HCT116 (cell line): ENCODE measurements around the gene BAZ1B. TPM values are rescaled to one million over a fixed set of nuclear protein-coding genes. Genes with fewer than 3 reads are reported as not detected.

Experiments
- ATAC-seq: fragments of 200-7000 bp; cut with Tn5 transposase; 2 replicates; pipeline ENCODE4 v1.9.1; 2020; ENCODE audit warnings: mild to moderate bottlenecking, moderate library complexity
- BruUV-seq: library from RNA; stranded (reverse); fragments of 400-500 nt; replicated peaks from 2 replicates; lab custom pipeline; 2021; lab: Mats Ljungman, UMichigan
- CTCF ChIA-PET: fragments of 300-600 bp; sonication (Branson Sonifier 250); formaldehyde crosslinking; loops from one replicate; lab custom pipeline; 2021; ENCODE audit warnings: antibody characterized with exemption; lab: Charles Lee
- POLR2A ChIA-PET: fragments of 300-600, 350-600 bp; sonication (Branson Sonifier 250); formaldehyde crosslinking; loops from one replicate; lab custom pipeline; 2021; ENCODE audit warnings: antibody characterized with exemption; lab: Charles Lee
- RAD21 ChIA-PET, 2 experiments: fragments of 300-600 bp; sonication (Branson Sonifier 250); formaldehyde crosslinking; loops; one replicate each; lab custom pipeline; 2023; ENCODE audit warnings: low total read pairs in 2 of 2; ENCODE audit not compliant: uncharacterized antibody in 2 of 2, unreplicated experiment in 2 of 2, low non-redundant PET in 1 of 2; lab: Charles Lee
- DNase-seq: peaks from one replicate; pipeline ENCODE4 v3.0.0-alpha.2; 2010; ENCODE audit warnings: low read depth, low spot score
- H2AFZ ChIP-seq: fragments of 200-600 bp; shearing (Covaris generic), sonication (generic); 2 replicates; pipeline ENCODE4 v1.6.1; 2017; ENCODE audit warnings: low read depth, mixed run types, mixed read lengths, antibody characterized with exemption, low read length; ENCODE audit not compliant: poor library complexity, severe bottlenecking
- H3K27ac ChIP-seq: 2 replicates; pipeline ENCODE4 v1.5.1; 2012; ENCODE audit warnings: low read depth, low read length
- H3K27me3 ChIP-seq: fragments of 200-600 bp; sonication (generic); 2 replicates; pipeline ENCODE4 v1.6.1; 2016; ENCODE audit warnings: mixed run types, low read length, mixed read lengths; ENCODE audit not compliant: insufficient read depth
- H3K36me3 ChIP-seq, 2 experiments: fragments of 200-500 bp in 1 of 2; fragments of 200-600 bp in 1 of 2; sonication (Bioruptor generic) in 1 of 2; sonication (generic) in 1 of 2; 2 replicates each; pipeline versions ENCODE4 v1.5.1 to v1.6.1; 2014 to 2016; ENCODE audit warnings: low read length in 2 of 2, inconsistent platforms in 1 of 2, mixed read lengths in 1 of 2, mixed run types in 1 of 2; ENCODE audit not compliant: insufficient read depth in 2 of 2, control insufficient read depth in 1 of 2
- H3K4me1 ChIP-seq, 2 experiments: fragments of 200-600 bp in 1 of 2; sonication (generic) in 1 of 2; 2 replicates each; pipeline versions ENCODE4 v1.5.1 to v1.6.1; 2012 to 2017; ENCODE audit warnings: low read length in 2 of 2, inconsistent platforms in 1 of 2, mild to moderate bottlenecking in 1 of 2, mixed read lengths in 1 of 2, mixed run types in 1 of 2, moderate library complexity in 1 of 2; ENCODE audit not compliant: insufficient read depth in 2 of 2, control insufficient read depth in 1 of 2
- H3K4me2 ChIP-seq: fragments of 200-600 bp; sonication (generic); 2 replicates; pipeline ENCODE4 v1.6.1; 2017; ENCODE audit warnings: mixed run types, low read length, mixed read lengths
- H3K4me3 ChIP-seq, 2 experiments: fragments of 200-600 bp in 1 of 2; sonication (generic) in 1 of 2; replicated peaks in 1 of 2; 2 replicates each; pipeline ENCODE4 v1.5.1; 2011 to 2016; ENCODE audit warnings: low read length in 2 of 2, control low read depth in 1 of 2, low read depth in 1 of 2, mild to moderate bottlenecking in 1 of 2, mixed read lengths in 1 of 2, mixed run types in 1 of 2
- H3K79me2 ChIP-seq: fragments of 200-600 bp; sonication (generic); 2 replicates; pipeline ENCODE4 v1.6.1; 2017; ENCODE audit warnings: mild to moderate bottlenecking, mixed run types, low read length, moderate library complexity, mixed read lengths; ENCODE audit not compliant: insufficient read depth
- H3K9ac ChIP-seq: fragments of 200-600 bp; sonication (generic); 2 replicates; pipeline ENCODE4 v1.6.1; 2016; ENCODE audit warnings: low read length, mixed read lengths
- H3K9me2 ChIP-seq: fragments of 200-600 bp; sonication (generic), shearing (Covaris generic); 2 replicates; pipeline ENCODE4 v1.6.1; 2017; ENCODE audit warnings: mixed run types, mild to moderate bottlenecking, moderate library complexity; ENCODE audit not compliant: insufficient read depth
- H3K9me3 ChIP-seq, 2 experiments: fragments of 200-500 bp in 1 of 2; fragments of 200-600 bp in 1 of 2; sonication (Bioruptor generic) in 1 of 2; sonication (generic) in 1 of 2; 2 replicates each; pipeline ENCODE4 v1.6.1; 2014 to 2017; ENCODE audit warnings: low read length in 2 of 2, mixed read lengths in 2 of 2, inconsistent platforms in 1 of 2, low read depth in 1 of 2, mild to moderate bottlenecking in 1 of 2, mixed run types in 1 of 2, moderate library complexity in 1 of 2; ENCODE audit not compliant: control insufficient read depth in 1 of 2, insufficient read depth in 1 of 2
- H4K20me1 ChIP-seq: fragments of 200-600 bp; sonication (generic), shearing (Covaris generic); 2 replicates; pipeline ENCODE4 v1.6.1; 2017; ENCODE audit warnings: mixed run types, mild to moderate bottlenecking, moderate library complexity; ENCODE audit not compliant: insufficient read depth
- ATF3 ChIP-seq: IDR thresholded peaks from 2 replicates; pipeline ENCODE4 v1.6.1; 2012
- CBX3 ChIP-seq: IDR thresholded peaks from 2 replicates; pipeline ENCODE4 v1.6.1; 2012; ENCODE audit warnings: low read depth
- CEBPB ChIP-seq: IDR thresholded peaks from 2 replicates; pipeline ENCODE4 v1.6.1; 2012; ENCODE audit warnings: low read depth
- CTCF ChIP-seq, 3 experiments: fragments of 200-600 bp in 1 of 3; sonication (generic) in 1 of 3; IDR thresholded peaks in 2 of 3; conservative IDR thresholded peaks in 1 of 3; 2 replicates each; pipeline ENCODE4 v1.5.1; 2012 to 2017; ENCODE audit warnings: low read depth in 2 of 3, low read length in 2 of 3, antibody characterized with exemption in 1 of 3, borderline replicate concordance in 1 of 3, control low read depth in 1 of 3, mild to moderate bottlenecking in 1 of 3, mixed read lengths in 1 of 3, mixed run types in 1 of 3, moderate library complexity in 1 of 3; ENCODE audit not compliant: insufficient read depth in 1 of 3
- EGR1 ChIP-seq: IDR thresholded peaks from 2 replicates; pipeline ENCODE4 v1.6.1; 2012; ENCODE audit warnings: low read depth
- EZH2 ChIP-seq: fragments of 200-600 bp; sonication (generic); IDR thresholded peaks from 2 replicates; pipeline ENCODE4 v1.6.1; 2017; ENCODE audit warnings: antibody characterized with exemption, mixed run types
- EZH2phosphoT487 ChIP-seq: fragments of 200-600 bp; IDR thresholded peaks from 2 replicates; pipeline ENCODE4 v1.6.1; 2018; ENCODE audit warnings: antibody characterized with exemption, borderline replicate concordance
- FOSL1 ChIP-seq: IDR thresholded peaks from 2 replicates; pipeline ENCODE4 v1.6.1; 2012; ENCODE audit warnings: low read depth
- MAX ChIP-seq: IDR thresholded peaks from 2 replicates; pipeline ENCODE4 v1.6.1; 2012
- POLR2A ChIP-seq: IDR thresholded peaks from 2 replicates; pipeline ENCODE4 v1.7.0; 2011; ENCODE audit warnings: borderline replicate concordance; ENCODE audit not compliant: insufficient read depth, insufficient read length; ENCODE audit errors: extremely low read depth
- RAD21 ChIP-seq: IDR thresholded peaks from 2 replicates; pipeline ENCODE4 v1.6.1; 2012; ENCODE audit warnings: low read depth, mild to moderate bottlenecking
- REST ChIP-seq: IDR thresholded peaks from 2 replicates; pipeline ENCODE4 v1.6.1; 2012; ENCODE audit warnings: low read depth
- SIN3A ChIP-seq: IDR thresholded peaks from 2 replicates; pipeline ENCODE4 v1.6.1; 2012; ENCODE audit warnings: low read depth
- SRF ChIP-seq: IDR thresholded peaks from 2 replicates; pipeline ENCODE4 v1.6.1; 2012; ENCODE audit warnings: low read depth
- YY1 ChIP-seq: IDR thresholded peaks from 2 replicates; pipeline ENCODE4 v1.6.1; 2011; ENCODE audit warnings: low read length, low read depth, moderate library complexity, mild to moderate bottlenecking; ENCODE audit not compliant: insufficient replicate concordance; ENCODE audit errors: extremely low read depth
- ZNF274 ChIP-seq: fragments of 200-500 bp; sonication (Bioruptor generic); IDR thresholded peaks from 2 replicates; pipeline ENCODE4 v1.6.1; 2014; ENCODE audit warnings: mild to moderate bottlenecking, low read depth, low read length, inconsistent platforms
- intact Hi-C: fragments of 100-400 bp; cut with micrococcal nuclease; formaldehyde crosslinking; loops from 2 replicates; pipeline ENCODE4 v1.10.0; 2022
- total RNA-seq: library from RNA; stranded (reverse); gene quantifications from one replicate; pipeline ENCODE4 v1.2.1, GENCODE V29; 2021; ENCODE audit not compliant: unreplicated experiment

The BAZ1B gene
- total RNA-seq, 1 experiment from 2014 or later = 81.1 TPM

GRCh38 chr7:73533742-73534141 lies 11.6 kb upstream of the BAZ1B start:
- H3K9ac ChIP-seq = no peak overlapping the region
- DNase-seq (no peak), ATAC-seq (0 out of 2 replicates have a peak, but pooled peaks have one; percentile 42)
- intact Hi-C loops = no loop called here
- H2AFZ ChIP-seq = no peak overlapping the region
- no TSS peak for BruUV-seq
- no peaks in the 10 kb centered on the region for H4K20me1 ChIP-seq
- no peaks in the 10 kb centered on the region for H3K9me2 ChIP-seq
- H3K4me3 ChIP-seq = no peak overlapping the region
- ChIA-PET RAD21 (no interaction called here), CTCF (no interaction called here), POLR2A (interaction anchor here (1.6 kb wide), 1 partner anchor 11 kb away, joined by 3 read pairs; the partner anchor contains the start of gene BAZ1B)
- H3K36me3 ChIP-seq = peaks cover 19 to 20% of the 10 kb centered on the region in 2 experiments; a peak in 3 of 4 replicates
- no peaks in the 10 kb centered on the region for H3K27me3 ChIP-seq
- peaks cover 0 to 4% of the 10 kb centered on the region in 2 experiments; a peak in 1 of 4 replicates for H3K4me1 ChIP-seq
- H3K9me3 ChIP-seq = no peaks in the 10 kb centered on the region
- no peaks in the 10 kb centered on the region for H3K79me2 ChIP-seq
- H3K4me2 ChIP-seq = no peak overlapping the region
- no peak for TF ChIP-seq POLR2A
- TF ChIP-seq EZH2 = no peak
- no peak for TF ChIP-seq RAD21
- TF ChIP-seq CBX3 = no peak
- no peak for TF ChIP-seq YY1
- no peak for TF ChIP-seq SIN3A
- TF ChIP-seq EGR1 = no peak
- TF ChIP-seq CTCF (IDR thresholded peaks at IDR 0.05 in 2 of 3, conservative IDR thresholded peaks at IDR 0.05 in 1 of 3; ENCODE audit: borderline replicate concordance in 1 of 3, insufficient read depth in 1 of 3, low read depth in 2 of 3, low read length in 2 of 3) = no peak
- TF ChIP-seq REST = no peak
- TF ChIP-seq EZH2phosphoT487 = no peak
- no peak for TF ChIP-seq CEBPB
- TF ChIP-seq ATF3 = no peak
- TF ChIP-seq FOSL1 = no peak
- TF ChIP-seq MAX = no peak
- TF ChIP-seq ZNF274 = no peak
- no peak for TF ChIP-seq SRF
- H3K27ac ChIP-seq = no peak overlapping the region
